H1 (cell line): ENCODE results near the gene COL4A4. TPM values are rescaled to one million over a fixed set of nuclear protein-coding genes. Genes with fewer than 3 reads are reported as not detected.

Experiments
- CTCF ChIA-PET: fragments of 300-600 bp; sonication (Branson Sonifier 250); formaldehyde crosslinking; loops from one replicate; lab custom pipeline; 2021; ENCODE audit not compliant: partially characterized antibody; lab: Charles Lee
- POLR2A ChIA-PET: fragments of 300-600 bp; sonication (Branson Sonifier 250); formaldehyde crosslinking; loops from one replicate; lab custom pipeline; 2021; ENCODE audit warnings: inconsistent platforms; ENCODE audit not compliant: partially characterized antibody; lab: Charles Lee
- DNase-seq, 2 experiments: peaks; one replicate each; pipeline versions ENCODE4 v3.0.0 to v3.0.0-alpha.2; 2010 to 2022; ENCODE audit warnings: low spot score in 2 of 2, low read depth in 1 of 2, mixed read lengths in 1 of 2
- FAIRE-seq: peaks from 2 replicates; lab custom pipeline; 2011; peaks lifted over from hg19 to GRCh38; lab: Jason Lieb, UNC
- H2AFZ ChIP-seq: 2 replicates; pipeline ENCODE4 v1.8.1; 2012; ENCODE audit warnings: low read length, inconsistent platforms
- H2AK5ac ChIP-seq: 2 replicates; pipeline ENCODE4 v1.6.1; 2013; ENCODE audit warnings: low read depth, low read length
- H2BK120ac ChIP-seq: replicated peaks from 2 replicates; pipeline ENCODE3; 2013; ENCODE audit warnings: low read depth, low read length, inconsistent platforms
- H2BK12ac ChIP-seq: 2 replicates; pipeline ENCODE4 v1.6.1; 2013; ENCODE audit warnings: low read depth, low read length
- H2BK15ac ChIP-seq: 2 replicates; pipeline ENCODE4 v1.6.1; 2013; ENCODE audit warnings: low read length
- H2BK20ac ChIP-seq: 2 replicates; pipeline ENCODE4 v1.6.1; 2013; ENCODE audit warnings: low read length
- H2BK5ac ChIP-seq: 2 replicates; pipeline ENCODE4 v1.6.1; 2013; ENCODE audit warnings: low read depth, low read length
- H3K14ac ChIP-seq: 2 replicates; pipeline ENCODE4 v1.6.1; 2013; ENCODE audit warnings: inconsistent platforms; ENCODE audit not compliant: insufficient read length
- H3K18ac ChIP-seq: 2 replicates; pipeline ENCODE4 v1.6.1; 2013; ENCODE audit warnings: low read length; ENCODE audit errors: extremely low read depth
- H3K23ac ChIP-seq: 2 replicates; pipeline ENCODE4 v1.6.1; 2013; ENCODE audit warnings: inconsistent platforms; ENCODE audit not compliant: insufficient read length
- H3K23me2 ChIP-seq: 2 replicates; pipeline ENCODE4 v1.6.1; 2013; ENCODE audit warnings: low read depth, low read length
- H3K27ac ChIP-seq: 2 replicates; pipeline ENCODE4 v1.6.1; 2011; ENCODE audit warnings: low read depth, low read length, inconsistent platforms
- H3K27me3 ChIP-seq, 4 experiments: replicated peaks in 1 of 4; 1 replicate in 1 of 4; 2 replicates in 3 of 4; pipeline versions ENCODE4 v1.6.1 to v1.8.1; 2011 to 2013; ENCODE audit warnings: low read length in 3 of 4, mild to moderate bottlenecking in 3 of 4, inconsistent platforms in 2 of 4, mixed read lengths in 2 of 4, moderate library complexity in 1 of 4; ENCODE audit not compliant: control insufficient read depth in 3 of 4, insufficient read depth in 3 of 4; ENCODE audit errors: extremely low read depth in 1 of 4
- H3K36me3 ChIP-seq, 4 experiments: 2 replicates each; pipeline versions ENCODE4 v1.6.1 to v1.8.1; 2011 to 2013; ENCODE audit warnings: mild to moderate bottlenecking in 4 of 4, low read length in 3 of 4, moderate library complexity in 2 of 4, control low read depth in 1 of 4, inconsistent platforms in 1 of 4; ENCODE audit not compliant: insufficient read depth in 4 of 4, control insufficient read depth in 2 of 4
- H3K4ac ChIP-seq: replicated peaks from 2 replicates; pipeline ENCODE3; 2013; ENCODE audit warnings: low read length, low read depth, mixed read lengths, inconsistent platforms; ENCODE audit not compliant: insufficient read length
- H3K4me1 ChIP-seq, 4 experiments: replicated peaks in 1 of 4; 1 replicate in 1 of 4; 2 replicates in 3 of 4; pipeline versions ENCODE4 v1.6.1 to v1.8.1; 2011 to 2013; ENCODE audit warnings: low read length in 3 of 4, inconsistent platforms in 2 of 4, mixed read lengths in 1 of 4; ENCODE audit not compliant: insufficient read depth in 4 of 4, control insufficient read depth in 3 of 4
- H3K4me2 ChIP-seq, 2 experiments: 2 replicates each; pipeline versions ENCODE4 v1.6.1 to v1.8.1; 2011 to 2013; ENCODE audit warnings: low read depth in 2 of 2, low read length in 2 of 2, control low read depth in 1 of 2, inconsistent platforms in 1 of 2, mild to moderate bottlenecking in 1 of 2; ENCODE audit not compliant: insufficient read depth in 1 of 2
- H3K4me3 ChIP-seq, 4 experiments: fragments of 200-600, 300-600 bp in 1 of 4; sonication (generic), shearing (Covaris generic), sonication (Bioruptor Twin) in 1 of 4; 2 replicates each; pipeline versions ENCODE4 v1.5.1 to v1.8.1; 2011 to 2016; ENCODE audit warnings: low read length in 4 of 4, low read depth in 3 of 4, control low read depth in 2 of 4, inconsistent platforms in 2 of 4, mild to moderate bottlenecking in 2 of 4, mixed read lengths in 1 of 4, moderate library complexity in 1 of 4; ENCODE audit not compliant: insufficient read depth in 2 of 4; ENCODE audit errors: extremely low read depth in 1 of 4
- H3K56ac ChIP-seq: replicated peaks from 2 replicates; pipeline ENCODE3; 2013; ENCODE audit warnings: low read depth, mild to moderate bottlenecking, mixed read lengths, low read length, inconsistent platforms; ENCODE audit not compliant: insufficient read length
- H3K79me1 ChIP-seq: 2 replicates; pipeline ENCODE4 v1.6.1; 2013; ENCODE audit warnings: low read depth, low read length, control low read depth
- H3K79me2 ChIP-seq, 2 experiments: 2 replicates each; pipeline versions ENCODE4 v1.6.1 to v1.8.1; 2012 to 2013; ENCODE audit warnings: low read length in 2 of 2, mild to moderate bottlenecking in 2 of 2, inconsistent platforms in 1 of 2; ENCODE audit not compliant: insufficient read depth in 2 of 2, control insufficient read depth in 1 of 2
- H3K9ac ChIP-seq, 4 experiments: replicated peaks in 1 of 4; 1 replicate in 1 of 4; 2 replicates in 3 of 4; pipeline versions ENCODE4 v1.6.1 to v1.8.1; 2011 to 2013; ENCODE audit warnings: low read depth in 3 of 4, low read length in 3 of 4, control low read depth in 2 of 4, mild to moderate bottlenecking in 2 of 4, moderate library complexity in 2 of 4, inconsistent platforms in 1 of 4; ENCODE audit errors: extremely low read depth in 1 of 4
- H3K9me3 ChIP-seq, 2 experiments: 2 replicates each; pipeline versions ENCODE4 v1.6.1 to v1.8.1; 2012 to 2013; ENCODE audit warnings: mild to moderate bottlenecking in 2 of 2, moderate library complexity in 2 of 2, control low read depth in 1 of 2, inconsistent platforms in 1 of 2, low read depth in 1 of 2, low read length in 1 of 2, mixed read lengths in 1 of 2; ENCODE audit not compliant: insufficient read depth in 2 of 2
- H4K20me1 ChIP-seq, 2 experiments: replicated peaks in 1 of 2; 2 replicates each; pipeline versions ENCODE3 to v1.8.1; 2011 to 2013; ENCODE audit warnings: inconsistent platforms in 2 of 2, low read length in 2 of 2, mild to moderate bottlenecking in 1 of 2; ENCODE audit not compliant: insufficient read depth in 2 of 2, control insufficient read depth in 1 of 2
- H4K5ac ChIP-seq: 2 replicates; pipeline ENCODE4 v1.6.1; 2013; ENCODE audit warnings: low read length, low read depth, mixed read lengths, inconsistent platforms; ENCODE audit not compliant: insufficient read length
- H4K8ac ChIP-seq: 2 replicates; pipeline ENCODE4 v1.8.0; 2013; ENCODE audit warnings: mild to moderate bottlenecking, moderate library complexity, low read length, inconsistent platforms; ENCODE audit not compliant: insufficient read depth; ENCODE audit errors: extremely low read depth
- H4K91ac ChIP-seq: replicated peaks from 2 replicates; pipeline ENCODE3; 2013; ENCODE audit warnings: low read length, mixed read lengths, inconsistent platforms; ENCODE audit not compliant: insufficient read length
- CBX5 ChIP-seq: fragments of 300-800, 300-1000 bp; sonication (generic); IDR thresholded peaks from 2 replicates; pipeline ENCODE4 v1.7.1; 2016; ENCODE audit warnings: antibody characterized with exemption, low read length, low read depth
- EZH2 ChIP-seq: fragments of 200-600 bp; sonication (generic); IDR thresholded peaks from 2 replicates; pipeline ENCODE4 v1.7.1; 2012; ENCODE audit warnings: low read depth, mild to moderate bottlenecking, moderate library complexity, low read length, inconsistent platforms; ENCODE audit not compliant: severe bottlenecking
- MAX ChIP-seq: IDR thresholded peaks from 2 replicates; pipeline ENCODE4 v1.6.1; 2012; ENCODE audit warnings: inconsistent platforms
- PHF8 ChIP-seq: fragments of 200-600 bp; sonication (generic); conservative IDR thresholded peaks from 2 replicates; pipeline ENCODE4 v1.7.1; 2012; ENCODE audit warnings: low read depth, mild to moderate bottlenecking, inconsistent platforms, low read length, moderate library complexity
- POLR2AphosphoS5 ChIP-seq: IDR thresholded peaks from 2 replicates; pipeline ENCODE4 v1.6.1; 2011; ENCODE audit warnings: low read depth, low read length
- RFX5 ChIP-seq: IDR thresholded peaks from 2 replicates; pipeline ENCODE4 v1.6.1; 2011; ENCODE audit warnings: low read depth, low read length, improper control_type of control experiment, borderline replicate concordance
- SIRT6 ChIP-seq: IDR thresholded peaks from one replicate; pipeline ENCODE4 v1.7.1; 2012; ENCODE audit warnings: low read length, inconsistent platforms
- SIX5 ChIP-seq: IDR thresholded peaks from 2 replicates; pipeline ENCODE4 v1.6.1; 2011; ENCODE audit warnings: mild to moderate bottlenecking, low read depth, low read length
- SRF ChIP-seq: IDR thresholded peaks from 2 replicates; pipeline ENCODE4 v1.6.1; 2011; ENCODE audit warnings: mild to moderate bottlenecking, low read depth, low read length, moderate library complexity
- TAF7 ChIP-seq: optimal IDR thresholded peaks from 2 replicates; pipeline ENCODE3; 2011; ENCODE audit warnings: low read depth, mild to moderate bottlenecking, inconsistent platforms, low read length, moderate library complexity, borderline replicate concordance
- TEAD4 ChIP-seq: IDR thresholded peaks from 2 replicates; pipeline ENCODE4 v1.6.1; 2012; ENCODE audit warnings: low read depth, low read length, inconsistent platforms, mixed read lengths
- WGBS, 2 experiments: shearing (Covaris generic) in 1 of 2; methylation state at CpG; one replicate each; pipeline versions ENCODE4 v1.1.6 to v1.1.7; 2013 to 2015; ENCODE audit warnings: low lambda C conversion rate in 2 of 2, mixed read lengths in 2 of 2, inconsistent platforms in 1 of 2, low coverage in 1 of 2, missing lambda C conversion rate in 1 of 2; ENCODE audit not compliant: insufficient replicate concordance in 2 of 2, insufficient coverage in 1 of 2, insufficient read length in 1 of 2; ENCODE audit errors: extremely low coverage in 1 of 2, missing lambda C conversion rate in 1 of 2; 5-methylcytosine and 5-hydroxymethylcytosine counted together
- polyA plus RNA-seq, 7 experiments: library from polyadenylated mRNA; depleted of rRNA in 3 of 7; stranded (reverse) in 5 of 7; unstranded in 2 of 7; fragments of >200 nt in 5 of 7; fragments of 200-250 nt in 2 of 7; gene quantifications; 1 replicate in 5 of 7; 2 replicates in 1 of 7; 4 replicates in 1 of 7; pipeline versions ENCODE4 v1.2.1 to v1.2.3, GENCODE V29; 2011 to 2013; ENCODE audit warnings: missing spikeins in 2 of 7, mixed read lengths in 2 of 7
- total RNA-seq: library from RNA; stranded (reverse); fragmentation: NEBNext Ultra II Directional; extraction: Animal tissue kit (Norgen Biotek cat#: 25700); gene quantifications from 2 replicates; pipeline ENCODE4 v1.2.1, GENCODE V29; 2021
- TF ChIP-seq, protein P1 (sequence below): IDR thresholded peaks from 2 replicates; pipeline ENCODE4 v1.6.1; 2011; ENCODE audit warnings: low read length, improper control_type of control experiment

Gene COL4A4
- total and polyA plus RNA-seq, 2 of the 8 experiments (the other 6 are each of a cell fraction or from before 2014, with no cell fraction given), result 0.33 to 1.7 TPM

DNA sequence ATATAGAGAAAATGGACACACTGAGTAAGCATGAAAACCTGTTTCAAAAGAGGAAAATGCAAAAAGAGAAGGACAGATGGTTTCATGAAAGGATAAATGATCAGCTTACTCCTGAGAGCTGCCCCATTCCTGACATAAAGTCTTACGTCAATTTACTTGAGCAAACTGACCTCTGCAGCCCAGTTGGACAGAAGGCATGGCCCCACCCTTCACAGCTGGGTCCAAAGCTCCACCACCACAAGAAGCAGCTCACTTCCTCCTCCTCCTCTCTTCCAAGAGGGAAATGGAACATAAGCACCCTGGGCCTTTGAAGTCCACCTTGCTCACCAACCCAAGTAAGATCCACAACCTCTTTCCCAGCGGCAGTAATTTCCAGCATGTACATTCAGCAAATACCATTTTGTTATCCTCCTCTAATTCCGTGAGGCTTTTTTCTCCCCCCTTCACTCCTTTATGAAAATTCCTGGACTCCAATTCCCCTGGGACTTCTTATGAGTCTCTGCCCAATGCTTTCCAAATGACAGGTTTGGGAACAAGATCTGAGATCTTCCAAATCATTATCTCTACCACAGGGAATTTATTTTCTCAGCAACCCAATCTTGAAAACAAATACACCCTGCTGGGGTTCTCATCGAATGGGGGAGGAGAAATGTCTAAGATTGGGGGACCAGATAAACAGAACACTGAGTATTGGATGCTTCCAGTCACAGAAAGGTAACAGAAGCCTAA, 10.1 kb downstream of the COL4A4 start:
- H3K36me3 ChIP-seq, result no peaks in the 10 kb centered on the region
- H4K20me1 ChIP-seq, result no peaks in the 10 kb centered on the region
- H3K23me2 ChIP-seq, result no peaks in the 10 kb centered on the region
- H2BK20ac ChIP-seq, result no peak overlapping the region
- no peak for DNase-seq
- no peak overlapping the region for H2AK5ac ChIP-seq
- H2BK12ac ChIP-seq, result no peak overlapping the region
- H4K5ac ChIP-seq, result no peak overlapping the region
- H3K14ac ChIP-seq, result no peak overlapping the region
- 0 out of 4 replicates have a peak, but pooled peaks cover 0 to 4% of the 10 kb centered on the region in 2 experiments for H3K9me3 ChIP-seq
- H4K8ac ChIP-seq, result no peak overlapping the region
- no peak overlapping the region for H2BK15ac ChIP-seq
- no peak overlapping the region for H3K4me2 ChIP-seq
- H3K23ac ChIP-seq, result no peak overlapping the region
- 86% methylated on average over 4 of the region's 4 CpGs; no CpG with 5 or more reads in 1 of the 2 experiments for WGBS, 2 experiments
- H2BK5ac ChIP-seq, result no peak overlapping the region
- no peak overlapping the region for H3K4ac ChIP-seq
- H4K91ac ChIP-seq, result no peak overlapping the region
- TF ChIP-seq PHF8, result no peak
- TF ChIP-seq CBX5, result no peak
- TF ChIP-seq TAF7, result no peak
- no peak for TF ChIP-seq RFX5
- no peak for TF ChIP-seq POLR2AphosphoS5
- TF ChIP-seq SRF, result no peak
- TF ChIP-seq MAX, result no peak
- no peak for TF ChIP-seq SIRT6
- TF ChIP-seq EZH2, result no peak
- TF ChIP-seq SIX5, result no peak
- no peak for TF ChIP-seq TEAD4
- TF ChIP-seq, protein P1, sequence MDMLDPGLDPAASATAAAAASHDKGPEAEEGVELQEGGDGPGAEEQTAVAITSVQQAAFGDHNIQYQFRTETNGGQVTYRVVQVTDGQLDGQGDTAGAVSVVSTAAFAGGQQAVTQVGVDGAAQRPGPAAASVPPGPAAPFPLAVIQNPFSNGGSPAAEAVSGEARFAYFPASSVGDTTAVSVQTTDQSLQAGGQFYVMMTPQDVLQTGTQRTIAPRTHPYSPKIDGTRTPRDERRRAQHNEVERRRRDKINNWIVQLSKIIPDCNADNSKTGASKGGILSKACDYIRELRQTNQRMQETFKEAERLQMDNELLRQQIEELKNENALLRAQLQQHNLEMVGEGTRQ, result no peak
- no peak overlapping the region for H3K4me3 ChIP-seq
- no peak overlapping the region for H3K9ac ChIP-seq
- no peak for FAIRE-seq
- H3K4me1 ChIP-seq, result no peaks in the 10 kb centered on the region
- no peak overlapping the region for H2BK120ac ChIP-seq
- no peak overlapping the region for H3K18ac ChIP-seq
- H3K27me3 ChIP-seq, result no peaks in the 10 kb centered on the region
- H3K79me1 ChIP-seq, result no peaks in the 10 kb centered on the region
- CTCF ChIA-PET, result interaction anchor here (0.5 to 5.7 kb wide), 5 partner anchors 21 to 84 kb away, joined by 3 to 27 read pairs (median 3); no protein-coding TSS in a partner anchor
- H3K27ac ChIP-seq, result no peak overlapping the region
- H3K56ac ChIP-seq, result no peak overlapping the region
- no peak overlapping the region for H2AFZ ChIP-seq
- no peaks in the 10 kb centered on the region for H3K79me2 ChIP-seq
- POLR2A ChIA-PET, result no interaction called here
